ENCODE measurements around the gene CNNM3.
"Not testable (repeated sequence)": the region's sequence is repeated elsewhere in the genome, so short reads cannot be mapped to it uniquely, and the experiment has no call there.

The CNNM3 gene

DNA sequence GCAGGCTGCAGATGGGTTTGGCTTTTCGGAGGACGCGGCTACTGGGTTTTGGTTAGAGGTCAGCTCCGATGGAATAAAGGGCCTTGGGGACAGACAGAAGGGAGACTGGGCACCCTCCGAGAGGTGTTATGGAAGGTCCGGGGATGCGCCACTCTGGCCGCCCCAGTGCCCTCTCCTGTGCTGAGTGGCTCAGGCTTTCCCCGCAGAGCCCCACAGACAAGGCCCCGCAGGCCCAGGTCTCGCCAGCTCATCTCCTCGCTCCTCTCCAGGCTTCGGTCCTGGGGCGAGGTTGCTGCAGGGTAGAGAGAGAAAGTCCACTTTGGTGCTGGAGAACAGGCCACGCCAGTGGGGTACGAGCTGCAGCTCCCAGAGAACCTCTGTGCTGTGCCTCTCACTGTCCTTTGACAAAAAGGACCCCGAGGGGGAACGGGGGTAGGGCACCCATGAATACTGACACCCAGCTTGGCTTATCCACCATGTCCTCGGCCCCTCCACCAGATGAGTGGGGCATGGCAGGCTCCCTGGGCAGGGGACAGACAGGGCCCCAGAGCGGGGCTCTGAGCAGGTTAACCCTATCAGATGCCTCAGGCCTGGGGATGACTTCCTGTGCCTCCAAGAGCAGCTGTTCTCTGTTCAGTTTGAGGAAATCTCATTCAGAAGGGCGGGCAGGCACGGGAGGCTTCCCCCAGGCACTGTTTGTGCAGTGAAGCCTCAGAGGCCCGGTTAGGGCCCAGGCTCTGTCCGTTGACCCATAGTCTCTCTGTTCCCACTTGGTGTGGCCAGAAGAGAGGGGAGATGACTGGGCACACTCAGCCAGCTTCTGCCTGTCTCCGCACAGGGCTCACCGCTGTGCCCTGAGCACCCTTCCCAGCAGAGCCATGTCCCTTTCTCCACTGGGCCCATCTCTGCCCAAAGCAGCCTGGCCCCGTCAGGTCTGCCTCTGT, 15.7 kb upstream of the CNNM3 start:
- DNase-seq (ENCODE audit: low read depth in 2 of 2): no peak
- H3K4me3 ChIP-seq (replicated peaks in 1 of 2; ENCODE audit: low read depth in 2 of 2, low read length in 2 of 2): no peak overlapping the region
- TF ChIP-seq, protein P1, sequence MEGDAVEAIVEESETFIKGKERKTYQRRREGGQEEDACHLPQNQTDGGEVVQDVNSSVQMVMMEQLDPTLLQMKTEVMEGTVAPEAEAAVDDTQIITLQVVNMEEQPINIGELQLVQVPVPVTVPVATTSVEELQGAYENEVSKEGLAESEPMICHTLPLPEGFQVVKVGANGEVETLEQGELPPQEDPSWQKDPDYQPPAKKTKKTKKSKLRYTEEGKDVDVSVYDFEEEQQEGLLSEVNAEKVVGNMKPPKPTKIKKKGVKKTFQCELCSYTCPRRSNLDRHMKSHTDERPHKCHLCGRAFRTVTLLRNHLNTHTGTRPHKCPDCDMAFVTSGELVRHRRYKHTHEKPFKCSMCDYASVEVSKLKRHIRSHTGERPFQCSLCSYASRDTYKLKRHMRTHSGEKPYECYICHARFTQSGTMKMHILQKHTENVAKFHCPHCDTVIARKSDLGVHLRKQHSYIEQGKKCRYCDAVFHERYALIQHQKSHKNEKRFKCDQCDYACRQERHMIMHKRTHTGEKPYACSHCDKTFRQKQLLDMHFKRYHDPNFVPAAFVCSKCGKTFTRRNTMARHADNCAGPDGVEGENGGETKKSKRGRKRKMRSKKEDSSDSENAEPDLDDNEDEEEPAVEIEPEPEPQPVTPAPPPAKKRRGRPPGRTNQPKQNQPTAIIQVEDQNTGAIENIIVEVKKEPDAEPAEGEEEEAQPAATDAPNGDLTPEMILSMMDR (IDR thresholded peaks at IDR 0.05; ENCODE audit: low read depth, low read length): no peak

DNA sequence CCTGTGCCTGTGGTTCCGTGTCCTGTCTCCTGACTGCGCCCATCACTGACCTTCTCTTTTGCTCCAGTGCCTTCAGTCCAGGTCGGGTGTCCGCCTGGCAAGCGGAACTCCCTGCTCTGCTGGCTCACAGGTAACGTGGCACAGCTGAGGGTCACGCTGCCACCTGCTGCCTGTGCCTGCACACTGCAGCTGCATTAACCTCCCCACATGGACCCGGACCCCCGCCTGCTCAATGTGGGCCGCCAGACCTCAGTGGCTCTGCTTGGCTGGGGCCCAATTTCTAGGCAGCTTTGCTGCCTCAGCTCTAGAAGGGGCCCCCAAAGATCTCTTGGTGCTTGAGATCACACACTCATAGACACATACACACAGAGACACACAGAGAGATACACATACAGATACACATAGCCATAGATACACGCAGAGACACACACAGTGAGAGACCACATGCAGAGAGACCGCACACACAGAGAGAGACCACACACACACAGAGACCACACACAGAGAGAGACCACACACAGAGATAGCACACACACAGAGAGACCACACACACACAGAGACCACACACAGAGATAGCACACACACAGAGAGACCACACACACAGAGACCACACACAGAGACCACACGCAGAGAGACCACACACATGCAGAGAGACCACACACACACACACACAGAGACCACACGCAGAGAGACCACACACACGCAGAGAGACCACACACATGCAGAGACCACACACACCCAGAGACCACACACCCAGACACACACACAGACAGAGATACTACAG, 14.9 kb upstream of the CNNM3 start:
- no peak overlapping the region for H3K4me3 ChIP-seq (replicated peaks in 1 of 2; ENCODE audit: low read depth in 2 of 2, low read length in 2 of 2)
- DNase-seq (ENCODE audit: low read depth in 2 of 2): peak; percentile 52 to 61
- TF ChIP-seq, protein P1 (IDR thresholded peaks at IDR 0.05; ENCODE audit: low read depth, low read length): peak; percentile 85

DNA sequence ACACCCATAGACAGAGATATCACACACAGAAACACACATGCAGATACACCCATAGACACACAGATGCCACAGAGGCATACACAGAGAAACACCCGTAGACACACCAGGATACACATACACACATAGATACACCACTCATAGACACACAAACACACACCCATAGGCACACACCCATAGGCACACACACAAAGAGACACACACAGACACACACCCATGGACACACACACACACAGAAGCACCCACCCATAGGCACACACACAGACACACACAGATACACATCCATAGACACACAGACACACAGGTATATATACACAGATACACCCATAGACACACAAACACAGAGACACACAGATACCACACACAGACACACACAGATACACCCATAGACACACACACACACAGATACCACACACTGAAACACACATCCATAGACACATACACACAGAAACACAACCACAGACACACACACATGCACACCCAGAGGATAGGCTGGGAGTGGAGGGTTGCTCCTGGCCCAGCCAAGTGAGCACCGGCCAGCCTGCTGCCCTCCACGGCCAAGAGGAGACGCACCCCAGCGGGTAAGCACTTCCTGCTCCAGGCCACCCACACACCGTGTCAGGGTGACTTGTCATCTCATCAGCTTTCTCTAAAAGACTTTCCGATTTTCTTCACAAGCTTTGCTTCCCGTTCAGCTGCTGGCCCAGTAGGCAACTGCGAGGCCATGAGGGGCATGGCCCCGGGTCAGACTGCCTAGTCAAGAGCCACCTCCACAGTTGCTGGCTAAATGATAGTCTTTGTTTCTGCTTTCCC, 14.1 kb upstream of the CNNM3 start:
- no peak overlapping the region for H3K4me3 ChIP-seq (replicated peaks in 1 of 2; ENCODE audit: low read depth in 2 of 2, low read length in 2 of 2)

DNA sequence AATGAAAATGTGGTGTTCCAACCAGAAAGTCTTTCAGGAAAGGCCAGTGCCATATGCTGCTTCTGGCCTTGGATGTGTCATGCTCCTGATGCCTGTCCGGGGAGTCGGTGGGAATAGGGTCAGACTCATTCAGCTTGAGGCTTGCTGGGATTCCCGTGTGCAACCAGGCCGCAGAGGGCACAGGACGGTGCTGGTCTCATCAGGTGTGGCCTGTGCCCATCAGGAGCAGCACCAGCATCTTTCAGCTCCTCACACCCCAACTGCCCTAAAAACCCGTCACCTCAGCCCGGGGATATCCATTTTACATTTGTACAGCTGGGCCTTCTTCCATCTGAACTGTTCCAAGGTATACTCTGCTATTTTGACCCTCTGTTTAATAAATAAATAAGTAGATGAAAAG, 13.3 kb upstream of the CNNM3 start:
- no peak for DNase-seq (ENCODE audit: low read depth in 2 of 2)
- no peak overlapping the region for H3K4me3 ChIP-seq (replicated peaks in 1 of 2; ENCODE audit: low read depth in 2 of 2, low read length in 2 of 2)
- TF ChIP-seq, protein P1 (IDR thresholded peaks at IDR 0.05; ENCODE audit: low read depth, low read length): no peak

More for the DNA sequence above, 14.1 kb upstream of the CNNM3 start:
- no peak for DNase-seq (ENCODE audit: low read depth in 2 of 2)
- TF ChIP-seq, protein P1 (IDR thresholded peaks at IDR 0.05; ENCODE audit: low read depth, low read length): no peak

DNA sequence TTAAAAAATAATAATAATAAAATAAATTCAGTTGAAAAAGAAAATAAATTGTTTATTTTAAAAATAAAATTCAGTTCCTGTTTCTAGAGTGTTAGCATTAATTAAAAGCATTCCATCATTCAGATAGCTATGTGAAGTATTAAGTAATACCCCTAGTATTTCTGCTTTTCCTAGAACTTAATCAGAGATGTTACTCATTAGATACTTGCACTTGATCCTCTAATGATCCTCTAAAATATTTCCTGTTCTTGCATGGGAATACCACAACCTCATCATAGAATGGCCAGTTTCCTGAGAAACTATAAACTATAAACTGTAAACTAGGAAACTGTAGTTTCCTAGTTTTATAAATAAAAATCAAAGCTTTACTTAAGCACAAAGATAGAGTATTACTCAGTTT, 11.1 kb upstream of the CNNM3 start:
- no peak overlapping the region for H3K4me3 ChIP-seq (replicated peaks in 1 of 2; ENCODE audit: low read depth in 2 of 2, low read length in 2 of 2)
- TF ChIP-seq, protein P1 (IDR thresholded peaks at IDR 0.05; ENCODE audit: low read depth, low read length): no peak
- no peak for DNase-seq (ENCODE audit: low read depth in 2 of 2)

DNA sequence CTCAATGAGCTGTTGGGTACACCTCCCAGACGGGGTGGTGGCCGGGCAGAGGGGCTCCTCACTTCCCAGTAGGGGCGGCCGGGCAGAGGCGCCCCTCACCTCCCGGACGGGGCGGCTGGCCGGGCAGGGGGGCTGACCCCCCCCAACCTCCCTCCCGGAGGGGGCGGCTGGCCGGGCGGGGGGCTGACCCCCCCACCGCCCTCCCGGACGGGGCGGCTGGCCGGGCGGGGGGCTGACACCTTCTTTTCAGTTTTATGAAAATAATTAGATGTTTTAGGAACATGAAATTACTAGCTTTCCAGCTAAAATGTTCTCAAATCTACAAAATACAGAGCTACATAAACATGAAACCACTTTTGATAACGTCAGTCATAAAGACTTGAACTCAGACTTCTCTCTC, 10.1 kb upstream of the CNNM3 start:
- DNase-seq (ENCODE audit: low read depth in 2 of 2); H3K4me3 ChIP-seq (replicated peaks in 1 of 2; ENCODE audit: low read depth in 2 of 2, low read length in 2 of 2): not testable (repeated sequence)
